H1 (cell line): ENCODE data around the gene MYBPHL. TPM values are rescaled to one million over a fixed set of nuclear protein-coding genes. Genes with fewer than 3 reads are reported as not detected.

ENCODE experiments used
- CTCF ChIA-PET: fragments of 300-600 bp; sonication (Branson Sonifier 250); formaldehyde crosslinking; loops from one replicate; lab custom pipeline; 2021; ENCODE audit not compliant: partially characterized antibody; lab: Charles Lee
- POLR2A ChIA-PET: fragments of 300-600 bp; sonication (Branson Sonifier 250); formaldehyde crosslinking; loops from one replicate; lab custom pipeline; 2021; ENCODE audit warnings: inconsistent platforms; ENCODE audit not compliant: partially characterized antibody; lab: Charles Lee
- DNase-seq, 2 experiments: peaks; one replicate each; pipeline versions ENCODE4 v3.0.0 to v3.0.0-alpha.2; 2010 to 2022; ENCODE audit warnings: low spot score in 2 of 2, low read depth in 1 of 2, mixed read lengths in 1 of 2
- FAIRE-seq: peaks from 2 replicates; lab custom pipeline; 2011; peaks lifted over from hg19 to GRCh38; lab: Jason Lieb, UNC
- H2AFZ ChIP-seq: 2 replicates; pipeline ENCODE4 v1.8.1; 2012; ENCODE audit warnings: low read length, inconsistent platforms
- H2AK5ac ChIP-seq: 2 replicates; pipeline ENCODE4 v1.6.1; 2013; ENCODE audit warnings: low read depth, low read length
- H2BK120ac ChIP-seq: replicated peaks from 2 replicates; pipeline ENCODE3; 2013; ENCODE audit warnings: low read depth, low read length, inconsistent platforms
- H2BK12ac ChIP-seq: 2 replicates; pipeline ENCODE4 v1.6.1; 2013; ENCODE audit warnings: low read depth, low read length
- H2BK15ac ChIP-seq: 2 replicates; pipeline ENCODE4 v1.6.1; 2013; ENCODE audit warnings: low read length
- H2BK20ac ChIP-seq: 2 replicates; pipeline ENCODE4 v1.6.1; 2013; ENCODE audit warnings: low read length
- H2BK5ac ChIP-seq: 2 replicates; pipeline ENCODE4 v1.6.1; 2013; ENCODE audit warnings: low read depth, low read length
- H3K14ac ChIP-seq: 2 replicates; pipeline ENCODE4 v1.6.1; 2013; ENCODE audit warnings: inconsistent platforms; ENCODE audit not compliant: insufficient read length
- H3K18ac ChIP-seq: 2 replicates; pipeline ENCODE4 v1.6.1; 2013; ENCODE audit warnings: low read length; ENCODE audit errors: extremely low read depth
- H3K23ac ChIP-seq: 2 replicates; pipeline ENCODE4 v1.6.1; 2013; ENCODE audit warnings: inconsistent platforms; ENCODE audit not compliant: insufficient read length
- H3K23me2 ChIP-seq: 2 replicates; pipeline ENCODE4 v1.6.1; 2013; ENCODE audit warnings: low read depth, low read length
- H3K27ac ChIP-seq: 2 replicates; pipeline ENCODE4 v1.6.1; 2011; ENCODE audit warnings: low read depth, low read length, inconsistent platforms
- H3K27me3 ChIP-seq, 4 experiments: replicated peaks in 1 of 4; 1 replicate in 1 of 4; 2 replicates in 3 of 4; pipeline versions ENCODE4 v1.6.1 to v1.8.1; 2011 to 2013; ENCODE audit warnings: low read length in 3 of 4, mild to moderate bottlenecking in 3 of 4, inconsistent platforms in 2 of 4, mixed read lengths in 2 of 4, moderate library complexity in 1 of 4; ENCODE audit not compliant: control insufficient read depth in 3 of 4, insufficient read depth in 3 of 4; ENCODE audit errors: extremely low read depth in 1 of 4
- H3K36me3 ChIP-seq, 4 experiments: 2 replicates each; pipeline versions ENCODE4 v1.6.1 to v1.8.1; 2011 to 2013; ENCODE audit warnings: mild to moderate bottlenecking in 4 of 4, low read length in 3 of 4, moderate library complexity in 2 of 4, control low read depth in 1 of 4, inconsistent platforms in 1 of 4; ENCODE audit not compliant: insufficient read depth in 4 of 4, control insufficient read depth in 2 of 4
- H3K4ac ChIP-seq: replicated peaks from 2 replicates; pipeline ENCODE3; 2013; ENCODE audit warnings: low read length, low read depth, mixed read lengths, inconsistent platforms; ENCODE audit not compliant: insufficient read length
- H3K4me1 ChIP-seq, 4 experiments: replicated peaks in 1 of 4; 1 replicate in 1 of 4; 2 replicates in 3 of 4; pipeline versions ENCODE4 v1.6.1 to v1.8.1; 2011 to 2013; ENCODE audit warnings: low read length in 3 of 4, inconsistent platforms in 2 of 4, mixed read lengths in 1 of 4; ENCODE audit not compliant: insufficient read depth in 4 of 4, control insufficient read depth in 3 of 4
- H3K4me2 ChIP-seq, 2 experiments: 2 replicates each; pipeline versions ENCODE4 v1.6.1 to v1.8.1; 2011 to 2013; ENCODE audit warnings: low read depth in 2 of 2, low read length in 2 of 2, control low read depth in 1 of 2, inconsistent platforms in 1 of 2, mild to moderate bottlenecking in 1 of 2; ENCODE audit not compliant: insufficient read depth in 1 of 2
- H3K4me3 ChIP-seq, 4 experiments: fragments of 200-600, 300-600 bp in 1 of 4; sonication (generic), shearing (Covaris generic), sonication (Bioruptor Twin) in 1 of 4; 2 replicates each; pipeline versions ENCODE4 v1.5.1 to v1.8.1; 2011 to 2016; ENCODE audit warnings: low read length in 4 of 4, low read depth in 3 of 4, control low read depth in 2 of 4, inconsistent platforms in 2 of 4, mild to moderate bottlenecking in 2 of 4, mixed read lengths in 1 of 4, moderate library complexity in 1 of 4; ENCODE audit not compliant: insufficient read depth in 2 of 4; ENCODE audit errors: extremely low read depth in 1 of 4
- H3K56ac ChIP-seq: replicated peaks from 2 replicates; pipeline ENCODE3; 2013; ENCODE audit warnings: low read depth, mild to moderate bottlenecking, mixed read lengths, low read length, inconsistent platforms; ENCODE audit not compliant: insufficient read length
- H3K79me1 ChIP-seq: 2 replicates; pipeline ENCODE4 v1.6.1; 2013; ENCODE audit warnings: low read depth, low read length, control low read depth
- H3K79me2 ChIP-seq, 2 experiments: 2 replicates each; pipeline versions ENCODE4 v1.6.1 to v1.8.1; 2012 to 2013; ENCODE audit warnings: low read length in 2 of 2, mild to moderate bottlenecking in 2 of 2, inconsistent platforms in 1 of 2; ENCODE audit not compliant: insufficient read depth in 2 of 2, control insufficient read depth in 1 of 2
- H3K9ac ChIP-seq, 4 experiments: replicated peaks in 1 of 4; 1 replicate in 1 of 4; 2 replicates in 3 of 4; pipeline versions ENCODE4 v1.6.1 to v1.8.1; 2011 to 2013; ENCODE audit warnings: low read depth in 3 of 4, low read length in 3 of 4, control low read depth in 2 of 4, mild to moderate bottlenecking in 2 of 4, moderate library complexity in 2 of 4, inconsistent platforms in 1 of 4; ENCODE audit errors: extremely low read depth in 1 of 4
- H3K9me3 ChIP-seq, 2 experiments: 2 replicates each; pipeline versions ENCODE4 v1.6.1 to v1.8.1; 2012 to 2013; ENCODE audit warnings: mild to moderate bottlenecking in 2 of 2, moderate library complexity in 2 of 2, control low read depth in 1 of 2, inconsistent platforms in 1 of 2, low read depth in 1 of 2, low read length in 1 of 2, mixed read lengths in 1 of 2; ENCODE audit not compliant: insufficient read depth in 2 of 2
- H4K20me1 ChIP-seq, 2 experiments: replicated peaks in 1 of 2; 2 replicates each; pipeline versions ENCODE3 to v1.8.1; 2011 to 2013; ENCODE audit warnings: inconsistent platforms in 2 of 2, low read length in 2 of 2, mild to moderate bottlenecking in 1 of 2; ENCODE audit not compliant: insufficient read depth in 2 of 2, control insufficient read depth in 1 of 2
- H4K5ac ChIP-seq: 2 replicates; pipeline ENCODE4 v1.6.1; 2013; ENCODE audit warnings: low read length, low read depth, mixed read lengths, inconsistent platforms; ENCODE audit not compliant: insufficient read length
- H4K8ac ChIP-seq: 2 replicates; pipeline ENCODE4 v1.8.0; 2013; ENCODE audit warnings: mild to moderate bottlenecking, moderate library complexity, low read length, inconsistent platforms; ENCODE audit not compliant: insufficient read depth; ENCODE audit errors: extremely low read depth
- H4K91ac ChIP-seq: replicated peaks from 2 replicates; pipeline ENCODE3; 2013; ENCODE audit warnings: low read length, mixed read lengths, inconsistent platforms; ENCODE audit not compliant: insufficient read length
- ATF3 ChIP-seq: IDR thresholded peaks from 2 replicates; pipeline ENCODE4 v1.6.1; 2011; ENCODE audit warnings: low read depth, mild to moderate bottlenecking, low read length; ENCODE audit not compliant: insufficient read depth
- CBX8 ChIP-seq: fragments of 300-800, 300-1000 bp; sonication (generic); IDR thresholded peaks from 2 replicates; pipeline ENCODE4 v1.7.1; 2016; ENCODE audit warnings: low read depth, low read length, borderline replicate concordance
- JUND ChIP-seq: IDR thresholded peaks from 2 replicates; pipeline ENCODE4 v1.6.1; 2011; ENCODE audit warnings: mild to moderate bottlenecking, improper control_type of control experiment, low read length
- NANOG ChIP-seq: IDR thresholded peaks from 2 replicates; pipeline ENCODE4 v1.6.1; 2011; ENCODE audit warnings: low read length, low read depth, mild to moderate bottlenecking, inconsistent platforms; ENCODE audit not compliant: insufficient read depth, poor library complexity, severe bottlenecking
- SP1 ChIP-seq: IDR thresholded peaks from 2 replicates; pipeline ENCODE4 v1.6.1; 2011; ENCODE audit warnings: low read depth, low read length
- SUZ12 ChIP-seq: fragments of 200-600 bp; sonication (generic); IDR thresholded peaks from 2 replicates; pipeline ENCODE4 v1.6.1; 2012; ENCODE audit warnings: mild to moderate bottlenecking, inconsistent platforms, low read length, moderate library complexity, mixed read lengths
- YY1 ChIP-seq: IDR thresholded peaks from 2 replicates; pipeline ENCODE4 v1.6.1; 2011; ENCODE audit warnings: low read depth, mild to moderate bottlenecking, low read length
- WGBS, 2 experiments: shearing (Covaris generic) in 1 of 2; methylation state at CpG; one replicate each; pipeline versions ENCODE4 v1.1.6 to v1.1.7; 2013 to 2015; ENCODE audit warnings: low lambda C conversion rate in 2 of 2, mixed read lengths in 2 of 2, inconsistent platforms in 1 of 2, low coverage in 1 of 2, missing lambda C conversion rate in 1 of 2; ENCODE audit not compliant: insufficient replicate concordance in 2 of 2, insufficient coverage in 1 of 2, insufficient read length in 1 of 2; ENCODE audit errors: extremely low coverage in 1 of 2, missing lambda C conversion rate in 1 of 2; 5-methylcytosine and 5-hydroxymethylcytosine counted together
- polyA plus RNA-seq, 7 experiments: library from polyadenylated mRNA; depleted of rRNA in 3 of 7; stranded (reverse) in 5 of 7; unstranded in 2 of 7; fragments of >200 nt in 5 of 7; fragments of 200-250 nt in 2 of 7; gene quantifications; 1 replicate in 5 of 7; 2 replicates in 1 of 7; 4 replicates in 1 of 7; pipeline versions ENCODE4 v1.2.1 to v1.2.3, GENCODE V29; 2011 to 2013; ENCODE audit warnings: missing spikeins in 2 of 7, mixed read lengths in 2 of 7
- total RNA-seq: library from RNA; stranded (reverse); fragmentation: NEBNext Ultra II Directional; extraction: Animal tissue kit (Norgen Biotek cat#: 25700); gene quantifications from 2 replicates; pipeline ENCODE4 v1.2.1, GENCODE V29; 2021

MYBPHL gene
- total and polyA plus RNA-seq, 2 of the 8 experiments (the other 6 are each of a cell fraction or from before 2014, with no cell fraction given): 0.24 to 0.30 TPM

GRCh38 chr1:109298666-109299557 lies 7.9 kb downstream of the MYBPHL start:
- TF ChIP-seq SP1 (no peak), NANOG (no peak), CBX8 (no peak), YY1 (no peak), ATF3 (no peak), JUND (no peak), SUZ12 (no peak)
- TF ChIP-seq, all 59 proteins: peak for 0
- H3K56ac ChIP-seq: no peak overlapping the region
- FAIRE-seq (no peak), DNase-seq (no peak)
- H4K91ac ChIP-seq: no peak overlapping the region
- no peak overlapping the region for H3K14ac ChIP-seq
- no peak overlapping the region for H3K18ac ChIP-seq
- no peak overlapping the region for H2AK5ac ChIP-seq
- CTCF ChIA-PET: interaction anchor here (0.6 to 4.6 kb wide), 3 partner anchors 8 to 1510 kb away, joined by 3 to 34 read pairs (median 4); partner anchors contain the start of gene MYBPHL
- no peaks in the 10 kb centered on the region for H3K9me3 ChIP-seq
- peaks cover 3% of the 10 kb centered on the region; the same call in 1 of the 2 replicates for H3K23me2 ChIP-seq
- peaks cover 0 to 2% of the 10 kb centered on the region in 2 experiments for H4K20me1 ChIP-seq
- no peak overlapping the region for H3K4ac ChIP-seq
- no peaks in the 10 kb centered on the region for H3K79me2 ChIP-seq
- 91% methylated on average over 11 of the region's 11 CpGs; no CpG with 5 or more reads in 1 of the 2 experiments for WGBS, 2 experiments
- H3K36me3 ChIP-seq: no peaks in the 10 kb centered on the region
- POLR2A ChIA-PET: no interaction called here
- H3K79me1 ChIP-seq: no peaks in the 10 kb centered on the region
- no peak overlapping the region for H3K4me3 ChIP-seq
- H4K8ac ChIP-seq: no peak overlapping the region; the same call in 1 of the 2 replicates
- H2BK120ac ChIP-seq: no peak overlapping the region
- H3K4me1 ChIP-seq: peaks cover 0 to 4% (median 0%) of the 10 kb centered on the region in 4 experiments; a peak in 1 of 7 replicates
- H2BK5ac ChIP-seq: no peak overlapping the region
- H2AFZ ChIP-seq: no peak overlapping the region
- H3K27me3 ChIP-seq: no peaks in the 10 kb centered on the region; a peak in 2 of 7 replicates
- H2BK20ac ChIP-seq: 0 out of 2 replicates have a peak overlapping the region, but pooled peaks have one; percentile 10
- no peak overlapping the region for H3K4me2 ChIP-seq
- H3K23ac ChIP-seq: no peak overlapping the region
- H3K9ac ChIP-seq: no peak overlapping the region
- no peak overlapping the region for H3K27ac ChIP-seq
- 0 out of 2 replicates have a peak overlapping the region, but pooled peaks have one; percentile 9 for H2BK15ac ChIP-seq
- H2BK12ac ChIP-seq: no peak overlapping the region
- H4K5ac ChIP-seq: no peak overlapping the region
